HG03571 (cell line): ENCODE results near the gene MYL11.
A peak's percentile ranks its signal among the peaks of the same experiment; 100 is the strongest.

Source experiments
- ATAC-seq: cut with Tn5 transposase; IDR thresholded peaks from one replicate; pipeline ENCODE4 v1.9.1; 2021; ENCODE audit not compliant: unreplicated experiment

MYL11 gene

DNA sequence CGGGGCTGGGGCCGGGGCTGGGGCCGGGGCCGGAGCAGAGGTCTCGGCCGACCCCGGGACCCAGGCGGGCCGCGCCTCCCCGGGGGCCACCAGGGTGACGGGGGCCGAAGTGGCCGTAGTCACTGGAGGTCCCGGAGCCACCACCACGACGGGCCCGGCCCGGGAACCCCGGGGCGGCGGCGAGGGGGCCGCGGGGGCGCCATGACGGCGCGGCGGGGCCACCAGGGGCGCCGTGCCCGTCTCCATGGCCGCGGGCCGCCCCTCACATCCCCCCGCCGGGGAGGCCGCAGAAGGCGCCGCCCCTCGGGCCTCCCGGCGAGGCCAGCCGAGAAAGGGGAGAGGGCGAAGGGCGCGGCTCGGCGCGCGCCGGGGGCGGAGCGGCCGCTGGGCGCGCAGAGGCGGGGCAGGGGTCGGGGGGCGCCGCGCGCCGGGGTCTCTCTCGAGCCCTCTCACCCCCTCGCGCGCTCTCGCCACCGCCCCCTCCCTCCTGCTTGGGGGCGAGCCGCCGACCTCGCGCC, 4.6 kb upstream of the MYL11 start:
- peak; percentile 5 for ATAC-seq

GRCh38 chr16:30370456-30371247, 4.0 kb upstream of the MYL11 start, which contains the start of gene TBC1D10B:
TBC1D10B (minus strand) TSS chr16:30370494; CDS start chr16:30370183, 311 bp downstream.
- ATAC-seq: peak; percentile 66

- no peak for ATAC-seq
These were observed 3.3 kb upstream of the MYL11 start for GRCh38 chr16:30371248-30371816.

- no peak for ATAC-seq
These were observed 2.4 kb upstream of the MYL11 start for GRCh38 chr16:30372038-30372712.

- no peak for ATAC-seq
These were observed 1.9 kb upstream of the MYL11 start for GRCh38 chr16:30372725-30373124.

DNA sequence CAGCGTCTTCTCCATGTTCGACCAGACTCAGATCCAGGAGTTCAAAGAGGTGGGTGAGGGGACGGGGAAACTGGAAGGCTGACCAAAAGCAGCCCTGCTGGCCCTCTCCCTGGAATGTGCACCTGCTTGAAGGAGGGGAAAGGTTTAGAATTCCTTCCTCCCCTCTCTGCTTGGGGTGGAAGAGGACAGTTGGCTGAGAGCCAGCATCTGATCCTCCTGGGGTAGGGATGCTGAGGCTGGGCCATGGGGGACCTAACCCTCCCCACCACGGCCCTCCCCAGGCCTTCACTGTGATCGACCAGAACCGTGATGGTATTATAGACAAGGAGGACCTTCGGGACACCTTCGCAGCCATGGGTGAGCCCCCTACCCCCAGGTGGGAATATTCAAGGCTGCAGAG, 1.3 kb downstream of the MYL11 start:
- ATAC-seq: no peak

DNA sequence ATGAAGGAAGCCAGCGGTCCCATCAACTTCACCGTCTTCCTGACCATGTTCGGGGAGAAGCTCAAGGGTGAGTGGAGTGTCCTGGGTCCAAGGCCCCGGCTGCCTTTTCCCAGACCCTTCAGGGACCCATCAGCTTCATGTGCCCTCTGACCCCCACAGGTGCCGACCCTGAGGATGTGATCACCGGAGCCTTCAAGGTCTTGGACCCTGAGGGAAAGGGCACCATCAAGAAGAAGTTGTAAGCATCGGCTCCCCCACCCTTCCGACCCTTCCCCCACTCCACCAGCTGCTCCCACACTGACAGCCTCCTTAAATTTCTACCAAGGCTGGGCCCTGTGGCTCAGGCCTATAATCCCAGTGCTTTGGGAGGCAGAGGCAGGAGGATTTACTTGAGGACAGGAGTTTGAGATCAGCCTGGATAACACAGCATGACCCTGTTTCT, 1.9 kb downstream of the MYL11 start:
- no peak for ATAC-seq

- no peak for ATAC-seq
These were observed 2.6 kb downstream of the MYL11 start for GRCh38 chr16:30377050-30377811.

GRCh38 chr16:30377812-30378235, 3.2 kb downstream of the MYL11 start:
- ATAC-seq: peak; percentile 28

GRCh38 chr16:30378236-30379157, 3.9 kb downstream of the MYL11 start:
- ATAC-seq: peak; percentile 82

DNA sequence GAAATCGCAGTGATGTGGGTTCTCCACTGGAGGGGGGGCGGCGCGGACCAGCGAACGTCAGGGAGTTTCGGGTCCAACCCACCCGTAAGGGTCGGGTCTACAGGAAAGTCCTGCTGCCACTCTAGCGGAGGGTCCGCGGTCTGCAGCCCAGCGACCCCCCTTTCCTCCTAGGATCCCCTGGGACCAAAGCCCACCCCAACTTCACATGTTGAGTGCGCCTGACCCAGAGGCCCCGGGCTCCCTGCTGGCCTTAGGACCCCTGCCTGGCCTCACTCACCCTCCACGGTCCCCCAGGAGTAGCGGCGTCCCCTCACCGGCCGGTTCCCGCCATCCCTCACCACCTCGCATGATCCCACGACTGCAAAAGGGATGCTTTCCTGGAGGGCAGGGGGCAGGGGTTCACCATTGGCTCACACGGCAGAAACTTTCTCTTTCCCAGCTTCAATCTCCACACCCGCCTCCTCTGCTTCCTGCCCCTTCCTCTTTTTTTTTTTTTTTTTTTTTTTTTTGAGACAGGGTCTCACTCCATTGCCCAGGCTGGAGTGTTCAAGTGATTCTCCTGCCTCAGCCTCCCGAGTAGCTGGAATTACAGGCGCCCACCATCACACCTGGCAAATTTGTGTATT, 4.7 kb downstream of the MYL11 start:
- ATAC-seq: no peak

- no peak for ATAC-seq
These were observed 5.6 kb downstream of the MYL11 start for GRCh38 chr16:30380072-30380802.

- ATAC-seq: no peak
These were observed 6.2 kb downstream of the MYL11 start for GRCh38 chr16:30380803-30381208.

DNA sequence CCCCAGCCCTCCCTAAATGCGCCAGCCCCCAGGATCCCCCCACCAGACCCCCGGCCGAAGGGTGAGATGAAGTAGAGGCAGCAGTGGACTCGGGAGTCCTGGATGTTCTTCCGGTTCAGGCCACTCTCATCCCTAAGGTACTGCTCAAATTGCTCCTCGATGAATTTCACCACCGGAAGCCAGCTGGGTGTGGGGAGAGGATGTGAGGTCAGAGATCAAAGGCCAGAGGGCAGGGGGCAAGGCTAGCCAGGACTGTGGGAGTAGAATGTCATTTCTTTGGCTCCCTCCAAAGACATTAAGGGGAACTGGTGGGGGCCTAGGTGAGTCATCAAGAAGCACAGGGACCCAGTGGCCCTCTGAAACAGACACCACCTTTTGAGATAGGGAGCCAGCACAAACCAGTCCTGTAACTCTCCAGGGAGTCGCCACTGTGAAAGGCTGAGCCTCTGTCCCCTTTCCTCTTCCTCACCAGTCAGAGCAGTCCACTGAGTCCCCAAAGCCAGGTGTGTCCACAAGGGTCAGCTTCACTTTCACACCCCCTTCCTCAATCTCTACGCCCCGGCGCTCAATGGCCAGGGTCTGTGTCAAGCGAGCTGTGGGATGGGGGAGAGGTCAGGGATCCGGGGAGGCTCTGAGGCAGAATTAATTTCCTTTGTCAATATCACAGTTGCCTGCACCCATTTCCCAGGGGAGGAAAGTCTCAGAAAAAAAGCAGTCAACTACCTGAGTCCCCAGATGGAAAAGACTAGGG, 6.9 kb downstream of the MYL11 start:
- ATAC-seq: no peak

DNA sequence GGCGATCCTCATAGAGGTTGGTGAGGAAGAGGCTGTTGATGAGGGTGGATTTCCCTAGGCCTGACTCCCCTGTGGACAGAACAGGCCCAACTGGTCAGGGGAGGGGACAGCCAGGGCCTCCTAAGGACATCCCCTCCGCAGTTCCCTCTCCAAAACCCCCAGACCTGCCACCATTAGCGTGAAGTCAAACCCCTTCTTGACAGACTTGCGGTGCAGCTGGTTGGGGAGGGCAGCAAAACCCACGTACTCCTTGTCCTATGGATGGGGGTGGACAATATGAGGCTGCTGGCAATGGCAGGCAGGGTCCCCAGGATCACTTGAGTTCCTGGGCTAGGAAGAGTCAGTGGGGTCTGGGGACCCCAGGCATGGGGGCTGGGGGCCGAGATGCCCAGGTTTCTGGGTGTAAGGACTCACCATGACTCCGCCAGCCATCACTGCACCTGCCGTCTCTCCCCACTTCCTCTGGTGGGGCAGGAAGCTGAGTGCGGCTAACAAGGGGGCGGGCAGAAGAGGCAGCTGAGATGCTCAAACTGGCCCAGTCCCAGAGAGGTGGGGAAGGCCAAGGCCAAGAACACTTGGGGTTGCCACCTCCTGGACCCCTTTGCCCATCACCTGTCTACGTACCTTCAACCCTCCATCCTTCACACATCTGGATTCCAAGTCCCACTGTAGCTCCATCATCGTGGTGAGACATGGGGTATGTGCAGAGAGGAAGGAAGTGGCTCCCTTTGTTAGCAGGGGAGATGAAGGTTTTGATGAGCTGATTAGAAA, 7.7 kb downstream of the MYL11 start, which contains the start of gene SEPTIN1:
TSS of gene SEPTIN1 (minus strand) at position 451 of the 771 bp plus-strand sequence. CDS start at position 432, 19 bp downstream.
- no peak for ATAC-seq

DNA sequence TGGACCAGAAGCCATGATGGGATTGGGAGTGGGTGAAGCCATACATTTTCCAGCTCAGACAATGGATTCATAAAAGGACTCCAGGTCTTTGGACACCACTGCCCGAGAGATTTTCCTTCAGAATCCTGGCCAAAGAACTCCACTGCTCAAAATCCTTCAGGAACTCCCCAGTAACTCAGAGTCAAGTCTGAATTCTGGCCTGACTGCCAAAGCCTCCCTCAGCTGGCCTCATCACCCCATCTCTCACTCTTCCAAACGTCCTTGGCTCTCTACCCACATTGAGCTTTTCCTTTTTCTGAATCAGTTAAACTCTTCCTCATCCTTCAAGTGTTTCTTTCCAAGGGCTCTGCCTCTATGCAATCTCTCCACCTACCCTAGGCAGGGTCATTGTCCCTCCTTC, 8.9 kb downstream of the MYL11 start:
- no peak for ATAC-seq

- no peak for ATAC-seq
These were observed 20.1 kb downstream of the MYL11 start for GRCh38 chr16:30394592-30395154.
